H1 (cell line): ENCODE data around the gene LANCL1. TPM values are rescaled to one million over a fixed set of nuclear protein-coding genes. Genes with fewer than 3 reads are reported as not detected.
"Not testable (repeated sequence)": the region's sequence is repeated elsewhere in the genome, so short reads cannot be mapped to it uniquely, and the experiment has no call there.

ENCODE experiments used
- CTCF ChIA-PET: fragments of 300-600 bp; sonication (Branson Sonifier 250); formaldehyde crosslinking; loops from one replicate; lab custom pipeline; 2021; ENCODE audit not compliant: partially characterized antibody; lab: Charles Lee
- POLR2A ChIA-PET: fragments of 300-600 bp; sonication (Branson Sonifier 250); formaldehyde crosslinking; loops from one replicate; lab custom pipeline; 2021; ENCODE audit warnings: inconsistent platforms; ENCODE audit not compliant: partially characterized antibody; lab: Charles Lee
- DNase-seq, 2 experiments: peaks; one replicate each; pipeline versions ENCODE4 v3.0.0 to v3.0.0-alpha.2; 2010 to 2022; ENCODE audit warnings: low spot score in 2 of 2, low read depth in 1 of 2, mixed read lengths in 1 of 2
- FAIRE-seq: peaks from 2 replicates; lab custom pipeline; 2011; peaks lifted over from hg19 to GRCh38; lab: Jason Lieb, UNC
- H2AFZ ChIP-seq: 2 replicates; pipeline ENCODE4 v1.8.1; 2012; ENCODE audit warnings: low read length, inconsistent platforms
- H2AK5ac ChIP-seq: 2 replicates; pipeline ENCODE4 v1.6.1; 2013; ENCODE audit warnings: low read depth, low read length
- H2BK120ac ChIP-seq: replicated peaks from 2 replicates; pipeline ENCODE3; 2013; ENCODE audit warnings: low read depth, low read length, inconsistent platforms
- H2BK12ac ChIP-seq: 2 replicates; pipeline ENCODE4 v1.6.1; 2013; ENCODE audit warnings: low read depth, low read length
- H2BK15ac ChIP-seq: 2 replicates; pipeline ENCODE4 v1.6.1; 2013; ENCODE audit warnings: low read length
- H2BK20ac ChIP-seq: 2 replicates; pipeline ENCODE4 v1.6.1; 2013; ENCODE audit warnings: low read length
- H2BK5ac ChIP-seq: 2 replicates; pipeline ENCODE4 v1.6.1; 2013; ENCODE audit warnings: low read depth, low read length
- H3K14ac ChIP-seq: 2 replicates; pipeline ENCODE4 v1.6.1; 2013; ENCODE audit warnings: inconsistent platforms; ENCODE audit not compliant: insufficient read length
- H3K18ac ChIP-seq: 2 replicates; pipeline ENCODE4 v1.6.1; 2013; ENCODE audit warnings: low read length; ENCODE audit errors: extremely low read depth
- H3K23ac ChIP-seq: 2 replicates; pipeline ENCODE4 v1.6.1; 2013; ENCODE audit warnings: inconsistent platforms; ENCODE audit not compliant: insufficient read length
- H3K23me2 ChIP-seq: 2 replicates; pipeline ENCODE4 v1.6.1; 2013; ENCODE audit warnings: low read depth, low read length
- H3K27ac ChIP-seq: 2 replicates; pipeline ENCODE4 v1.6.1; 2011; ENCODE audit warnings: low read depth, low read length, inconsistent platforms
- H3K27me3 ChIP-seq, 4 experiments: replicated peaks in 1 of 4; 1 replicate in 1 of 4; 2 replicates in 3 of 4; pipeline versions ENCODE4 v1.6.1 to v1.8.1; 2011 to 2013; ENCODE audit warnings: low read length in 3 of 4, mild to moderate bottlenecking in 3 of 4, inconsistent platforms in 2 of 4, mixed read lengths in 2 of 4, moderate library complexity in 1 of 4; ENCODE audit not compliant: control insufficient read depth in 3 of 4, insufficient read depth in 3 of 4; ENCODE audit errors: extremely low read depth in 1 of 4
- H3K36me3 ChIP-seq, 4 experiments: 2 replicates each; pipeline versions ENCODE4 v1.6.1 to v1.8.1; 2011 to 2013; ENCODE audit warnings: mild to moderate bottlenecking in 4 of 4, low read length in 3 of 4, moderate library complexity in 2 of 4, control low read depth in 1 of 4, inconsistent platforms in 1 of 4; ENCODE audit not compliant: insufficient read depth in 4 of 4, control insufficient read depth in 2 of 4
- H3K4ac ChIP-seq: replicated peaks from 2 replicates; pipeline ENCODE3; 2013; ENCODE audit warnings: low read length, low read depth, mixed read lengths, inconsistent platforms; ENCODE audit not compliant: insufficient read length
- H3K4me1 ChIP-seq, 4 experiments: replicated peaks in 1 of 4; 1 replicate in 1 of 4; 2 replicates in 3 of 4; pipeline versions ENCODE4 v1.6.1 to v1.8.1; 2011 to 2013; ENCODE audit warnings: low read length in 3 of 4, inconsistent platforms in 2 of 4, mixed read lengths in 1 of 4; ENCODE audit not compliant: insufficient read depth in 4 of 4, control insufficient read depth in 3 of 4
- H3K4me2 ChIP-seq, 2 experiments: 2 replicates each; pipeline versions ENCODE4 v1.6.1 to v1.8.1; 2011 to 2013; ENCODE audit warnings: low read depth in 2 of 2, low read length in 2 of 2, control low read depth in 1 of 2, inconsistent platforms in 1 of 2, mild to moderate bottlenecking in 1 of 2; ENCODE audit not compliant: insufficient read depth in 1 of 2
- H3K4me3 ChIP-seq, 4 experiments: fragments of 200-600, 300-600 bp in 1 of 4; sonication (generic), shearing (Covaris generic), sonication (Bioruptor Twin) in 1 of 4; 2 replicates each; pipeline versions ENCODE4 v1.5.1 to v1.8.1; 2011 to 2016; ENCODE audit warnings: low read length in 4 of 4, low read depth in 3 of 4, control low read depth in 2 of 4, inconsistent platforms in 2 of 4, mild to moderate bottlenecking in 2 of 4, mixed read lengths in 1 of 4, moderate library complexity in 1 of 4; ENCODE audit not compliant: insufficient read depth in 2 of 4; ENCODE audit errors: extremely low read depth in 1 of 4
- H3K56ac ChIP-seq: replicated peaks from 2 replicates; pipeline ENCODE3; 2013; ENCODE audit warnings: low read depth, mild to moderate bottlenecking, mixed read lengths, low read length, inconsistent platforms; ENCODE audit not compliant: insufficient read length
- H3K79me1 ChIP-seq: 2 replicates; pipeline ENCODE4 v1.6.1; 2013; ENCODE audit warnings: low read depth, low read length, control low read depth
- H3K79me2 ChIP-seq, 2 experiments: 2 replicates each; pipeline versions ENCODE4 v1.6.1 to v1.8.1; 2012 to 2013; ENCODE audit warnings: low read length in 2 of 2, mild to moderate bottlenecking in 2 of 2, inconsistent platforms in 1 of 2; ENCODE audit not compliant: insufficient read depth in 2 of 2, control insufficient read depth in 1 of 2
- H3K9ac ChIP-seq, 4 experiments: replicated peaks in 1 of 4; 1 replicate in 1 of 4; 2 replicates in 3 of 4; pipeline versions ENCODE4 v1.6.1 to v1.8.1; 2011 to 2013; ENCODE audit warnings: low read depth in 3 of 4, low read length in 3 of 4, control low read depth in 2 of 4, mild to moderate bottlenecking in 2 of 4, moderate library complexity in 2 of 4, inconsistent platforms in 1 of 4; ENCODE audit errors: extremely low read depth in 1 of 4
- H3K9me3 ChIP-seq, 2 experiments: 2 replicates each; pipeline versions ENCODE4 v1.6.1 to v1.8.1; 2012 to 2013; ENCODE audit warnings: mild to moderate bottlenecking in 2 of 2, moderate library complexity in 2 of 2, control low read depth in 1 of 2, inconsistent platforms in 1 of 2, low read depth in 1 of 2, low read length in 1 of 2, mixed read lengths in 1 of 2; ENCODE audit not compliant: insufficient read depth in 2 of 2
- H4K20me1 ChIP-seq, 2 experiments: replicated peaks in 1 of 2; 2 replicates each; pipeline versions ENCODE3 to v1.8.1; 2011 to 2013; ENCODE audit warnings: inconsistent platforms in 2 of 2, low read length in 2 of 2, mild to moderate bottlenecking in 1 of 2; ENCODE audit not compliant: insufficient read depth in 2 of 2, control insufficient read depth in 1 of 2
- H4K5ac ChIP-seq: 2 replicates; pipeline ENCODE4 v1.6.1; 2013; ENCODE audit warnings: low read length, low read depth, mixed read lengths, inconsistent platforms; ENCODE audit not compliant: insufficient read length
- H4K8ac ChIP-seq: 2 replicates; pipeline ENCODE4 v1.8.0; 2013; ENCODE audit warnings: mild to moderate bottlenecking, moderate library complexity, low read length, inconsistent platforms; ENCODE audit not compliant: insufficient read depth; ENCODE audit errors: extremely low read depth
- H4K91ac ChIP-seq: replicated peaks from 2 replicates; pipeline ENCODE3; 2013; ENCODE audit warnings: low read length, mixed read lengths, inconsistent platforms; ENCODE audit not compliant: insufficient read length
- POU5F1 ChIP-seq: IDR thresholded peaks from 2 replicates; pipeline ENCODE4 v1.6.1; 2011; ENCODE audit warnings: low read depth, mild to moderate bottlenecking, low read length, moderate library complexity
- ZNF274 ChIP-seq: IDR thresholded peaks from 2 replicates; pipeline ENCODE4 v1.7.0; 2012; ENCODE audit warnings: low read length, borderline replicate concordance; ENCODE audit errors: extremely low read depth
- WGBS, 2 experiments: shearing (Covaris generic) in 1 of 2; methylation state at CpG; one replicate each; pipeline versions ENCODE4 v1.1.6 to v1.1.7; 2013 to 2015; ENCODE audit warnings: low lambda C conversion rate in 2 of 2, mixed read lengths in 2 of 2, inconsistent platforms in 1 of 2, low coverage in 1 of 2, missing lambda C conversion rate in 1 of 2; ENCODE audit not compliant: insufficient replicate concordance in 2 of 2, insufficient coverage in 1 of 2, insufficient read length in 1 of 2; ENCODE audit errors: extremely low coverage in 1 of 2, missing lambda C conversion rate in 1 of 2; 5-methylcytosine and 5-hydroxymethylcytosine counted together
- polyA plus RNA-seq, 7 experiments: library from polyadenylated mRNA; depleted of rRNA in 3 of 7; stranded (reverse) in 5 of 7; unstranded in 2 of 7; fragments of >200 nt in 5 of 7; fragments of 200-250 nt in 2 of 7; gene quantifications; 1 replicate in 5 of 7; 2 replicates in 1 of 7; 4 replicates in 1 of 7; pipeline versions ENCODE4 v1.2.1 to v1.2.3, GENCODE V29; 2011 to 2013; ENCODE audit warnings: missing spikeins in 2 of 7, mixed read lengths in 2 of 7
- total RNA-seq: library from RNA; stranded (reverse); fragmentation: NEBNext Ultra II Directional; extraction: Animal tissue kit (Norgen Biotek cat#: 25700); gene quantifications from 2 replicates; pipeline ENCODE4 v1.2.1, GENCODE V29; 2021

Gene LANCL1
- total and polyA plus RNA-seq, 2 of the 8 experiments (the other 6 are each of a cell fraction or from before 2014, with no cell fraction given), result 26.2 to 48.7 TPM

DNA sequence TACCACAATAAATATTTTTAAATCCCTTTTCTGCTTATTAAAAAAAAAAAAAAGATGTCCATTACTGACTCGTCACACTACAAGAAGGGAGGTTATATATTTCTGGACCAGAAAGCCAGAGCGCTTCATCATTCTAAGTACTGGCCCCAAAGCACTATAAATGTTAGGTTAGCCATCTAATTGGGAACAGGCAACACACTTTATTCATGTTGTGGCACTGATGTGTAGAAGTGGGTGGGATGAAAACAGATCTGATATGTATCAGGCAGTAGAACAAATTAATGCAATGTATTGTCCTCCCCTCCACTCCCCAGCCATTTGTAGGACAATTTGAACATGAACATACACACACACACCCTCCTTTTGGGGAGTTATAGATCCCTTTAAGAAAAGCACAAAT, 24.4 kb downstream of the LANCL1 start:
- H3K23me2 ChIP-seq, result no peaks in the 10 kb centered on the region
- H4K5ac ChIP-seq, result no peak overlapping the region
- CTCF ChIA-PET, result no interaction called here
- 94% methylated on average over 2 of the region's 2 CpGs; no CpG with 5 or more reads in 1 of the 2 experiments for WGBS, 2 experiments
- no peak overlapping the region for H4K8ac ChIP-seq
- no peak overlapping the region for H2BK15ac ChIP-seq
- H3K27me3 ChIP-seq, result no peaks in the 10 kb centered on the region
- H2AFZ ChIP-seq, result no peak overlapping the region
- H3K79me2 ChIP-seq, result peaks cover 0 to 3% of the 10 kb centered on the region in 2 experiments; a peak in 1 of 4 replicates
- H3K14ac ChIP-seq, result no peak overlapping the region
- H3K56ac ChIP-seq, result no peak overlapping the region
- TF ChIP-seq ZNF274, result no peak
- TF ChIP-seq POU5F1, result no peak
- no peaks in the 10 kb centered on the region for H3K79me1 ChIP-seq
- no peak overlapping the region for H2BK120ac ChIP-seq
- H4K91ac ChIP-seq, result no peak overlapping the region
- no peaks in the 10 kb centered on the region for H3K4me1 ChIP-seq
- H3K36me3 ChIP-seq, result peaks cover 2 to 26% (median 5%) of the 10 kb centered on the region in 4 experiments; a peak in 3 of 8 replicates
- H3K4me2 ChIP-seq, result no peak overlapping the region
- no peak overlapping the region for H3K4me3 ChIP-seq
- H3K18ac ChIP-seq, result no peak overlapping the region
- H3K27ac ChIP-seq, result no peak overlapping the region
- H3K4ac ChIP-seq, result no peak overlapping the region
- POLR2A ChIA-PET, result no interaction called here
- no peak for DNase-seq
- H2AK5ac ChIP-seq, result no peak overlapping the region
- no peak overlapping the region for H2BK20ac ChIP-seq
- H2BK5ac ChIP-seq, result no peak overlapping the region
- no peak overlapping the region for H3K9ac ChIP-seq
- no peak overlapping the region for H2BK12ac ChIP-seq
- no peak overlapping the region for H3K23ac ChIP-seq
- no peaks in the 10 kb centered on the region for H4K20me1 ChIP-seq
- no peak for FAIRE-seq
- no peaks in the 10 kb centered on the region for H3K9me3 ChIP-seq

DNA sequence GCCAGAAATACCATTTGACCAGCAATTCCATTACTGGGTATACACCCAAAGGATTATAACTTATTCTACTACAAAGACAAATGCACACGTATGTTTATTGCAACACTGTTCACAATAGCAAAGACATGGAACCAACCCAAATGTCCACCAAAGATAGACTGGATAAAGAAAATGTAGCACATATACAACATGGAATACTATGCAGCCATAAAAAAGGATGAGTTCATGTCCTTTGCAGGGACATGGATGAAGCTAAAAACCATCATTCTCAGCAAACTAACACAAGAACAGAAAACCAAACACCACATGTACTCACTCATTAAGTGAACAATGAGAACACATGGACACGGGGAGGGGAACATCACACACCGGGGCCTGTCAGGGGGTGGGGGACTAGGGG, 25.6 kb downstream of the LANCL1 start:
- H2BK20ac ChIP-seq, H3K79me2 ChIP-seq, H2BK15ac ChIP-seq, H3K27me3 ChIP-seq, H4K8ac ChIP-seq, H3K4me3 ChIP-seq, H3K23ac ChIP-seq, H3K56ac ChIP-seq, H3K18ac ChIP-seq, H3K23me2 ChIP-seq, H2BK12ac ChIP-seq, H3K9ac ChIP-seq, H4K20me1 ChIP-seq, H2BK5ac ChIP-seq, H3K4me1 ChIP-seq, FAIRE-seq, H3K4ac ChIP-seq, H2AK5ac ChIP-seq, H2BK120ac ChIP-seq, DNase-seq, H3K9me3 ChIP-seq, H3K27ac ChIP-seq, H3K4me2 ChIP-seq, H3K14ac ChIP-seq, H4K5ac ChIP-seq, H3K79me1 ChIP-seq, CTCF ChIA-PET, POLR2A ChIA-PET, H2AFZ ChIP-seq, H4K91ac ChIP-seq: not testable (repeated sequence)
- 98% methylated on average over 3 of the region's 3 CpGs; no CpG with 5 or more reads in 1 of the 2 experiments for WGBS, 2 experiments
- H3K36me3 ChIP-seq, result peaks cover 2 to 26% (median 4%) of the 10 kb centered on the region in 4 experiments; a peak in 3 of 8 replicates
